GM12892 (cell line): ENCODE results near the gene PLEKHM3. TPM values are rescaled to one million over a fixed set of nuclear protein-coding genes. Genes with fewer than 3 reads are reported as not detected.

Source experiments
- DNase-seq: peaks from one replicate; pipeline ENCODE4 v3.0.0; 2011; ENCODE audit not compliant: insufficient read length
- FAIRE-seq: peaks from 2 replicates; lab custom pipeline; 2011; peaks lifted over from hg19 to GRCh38; lab: Jason Lieb, UNC
- POLR2A ChIP-seq: IDR thresholded peaks from 2 replicates; pipeline ENCODE4 v1.6.1; 2011; ENCODE audit warnings: low read depth, low read length, control low read depth
- POLR2AphosphoS5 ChIP-seq: IDR thresholded peaks from 2 replicates; pipeline ENCODE4 v1.6.1; 2011; ENCODE audit warnings: low read depth, low read length, control low read depth
- TAF1 ChIP-seq: IDR thresholded peaks from 2 replicates; pipeline ENCODE4 v1.6.1; 2011; ENCODE audit warnings: low read depth, mild to moderate bottlenecking, control low read depth, low read length, borderline replicate concordance
- polyA plus RNA-seq: library from polyadenylated mRNA; unstranded; fragments of >200 nt; gene quantifications from one replicate; pipeline ENCODE4 v1.2.1, GENCODE V29; 2012; ENCODE audit warnings: missing spikeins, inconsistent platforms; ENCODE audit not compliant: missing spikeins

The PLEKHM3 gene, protein sequence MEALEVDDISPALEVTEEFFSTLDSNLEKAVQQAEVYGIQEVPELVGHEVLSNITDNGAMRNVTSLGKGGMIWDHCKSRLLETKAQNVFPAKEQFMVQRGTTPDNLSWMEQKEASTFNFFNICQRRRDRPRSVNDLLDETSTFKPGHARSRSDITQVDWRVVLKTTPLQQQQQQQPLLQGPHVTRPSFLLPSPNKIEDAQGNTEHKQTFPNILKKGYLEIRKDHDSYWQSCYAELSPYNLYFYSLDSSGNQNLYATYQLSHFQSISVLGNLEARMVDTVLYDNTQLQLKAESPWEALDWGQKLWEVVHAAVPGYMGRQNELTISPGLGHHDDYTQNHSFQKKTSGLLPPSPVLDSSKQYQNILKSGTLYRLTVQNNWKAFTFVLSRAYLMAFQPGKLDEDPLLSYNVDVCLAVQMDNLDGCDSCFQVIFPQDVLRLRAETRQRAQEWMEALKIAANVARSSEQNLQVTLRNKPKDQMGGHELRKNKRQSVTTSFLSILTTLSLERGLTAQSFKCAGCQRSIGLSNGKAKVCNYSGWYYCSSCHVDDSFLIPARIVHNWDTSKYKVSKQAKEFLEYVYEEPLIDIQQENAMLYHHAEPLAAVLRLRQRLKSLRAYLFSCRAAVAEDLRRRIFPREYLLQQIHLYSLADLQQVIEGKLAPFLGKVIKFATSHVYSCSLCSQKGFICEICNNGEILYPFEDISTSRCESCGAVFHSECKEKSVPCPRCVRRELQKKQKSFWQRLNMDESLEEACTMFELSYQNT
- polyA plus RNA-seq: 2.5 TPM

DNA sequence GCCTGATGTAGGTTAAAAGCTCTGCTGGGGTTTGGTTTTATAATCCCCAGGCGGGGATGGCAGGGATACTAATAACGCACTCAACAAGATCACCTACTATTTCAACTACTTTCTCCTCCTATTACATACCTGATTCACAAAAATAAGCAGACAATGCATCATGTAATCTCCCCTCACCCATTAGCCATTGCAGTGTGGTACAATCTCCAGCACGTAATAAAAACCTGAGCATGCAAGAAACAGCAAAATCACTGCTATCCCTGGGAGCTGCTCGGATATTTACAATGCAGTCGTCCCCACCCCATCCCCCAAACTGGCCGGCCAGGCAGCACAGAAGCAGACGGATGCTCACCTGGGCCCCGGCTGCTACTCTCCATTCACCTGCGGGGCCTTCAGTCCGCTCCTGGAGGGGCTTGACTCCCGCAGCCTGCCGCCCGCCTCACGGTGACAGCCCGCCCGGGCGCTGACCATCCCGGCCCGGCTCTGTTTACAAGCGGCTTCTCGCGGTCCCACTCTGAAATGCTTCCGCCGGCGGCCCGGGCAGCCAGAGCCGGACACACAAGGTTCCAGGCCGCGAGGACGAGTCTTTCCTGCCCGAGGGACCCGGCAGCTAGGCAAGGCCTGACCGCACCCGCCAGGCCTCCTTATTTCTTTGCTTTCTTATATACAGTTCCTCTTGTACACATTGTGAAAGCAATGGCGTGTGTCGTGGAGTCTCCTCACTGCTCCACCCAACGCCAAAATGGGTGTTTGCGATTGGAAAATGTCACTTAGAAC, at the start of gene PLEKHM3:
Gene PLEKHM3, minus strand, starts transcription at position 491 of the 777 bp plus-strand sequence. CDS start 23,888 bp downstream, outside the sequence.
- peak; percentile 76 for FAIRE-seq
- TF ChIP-seq TAF1 (peak; percentile 94), POLR2A (peak; percentile 86), POLR2AphosphoS5 (no peak; the same call in none of the 2 replicates)
- peak; percentile 62 for DNase-seq

DNA sequence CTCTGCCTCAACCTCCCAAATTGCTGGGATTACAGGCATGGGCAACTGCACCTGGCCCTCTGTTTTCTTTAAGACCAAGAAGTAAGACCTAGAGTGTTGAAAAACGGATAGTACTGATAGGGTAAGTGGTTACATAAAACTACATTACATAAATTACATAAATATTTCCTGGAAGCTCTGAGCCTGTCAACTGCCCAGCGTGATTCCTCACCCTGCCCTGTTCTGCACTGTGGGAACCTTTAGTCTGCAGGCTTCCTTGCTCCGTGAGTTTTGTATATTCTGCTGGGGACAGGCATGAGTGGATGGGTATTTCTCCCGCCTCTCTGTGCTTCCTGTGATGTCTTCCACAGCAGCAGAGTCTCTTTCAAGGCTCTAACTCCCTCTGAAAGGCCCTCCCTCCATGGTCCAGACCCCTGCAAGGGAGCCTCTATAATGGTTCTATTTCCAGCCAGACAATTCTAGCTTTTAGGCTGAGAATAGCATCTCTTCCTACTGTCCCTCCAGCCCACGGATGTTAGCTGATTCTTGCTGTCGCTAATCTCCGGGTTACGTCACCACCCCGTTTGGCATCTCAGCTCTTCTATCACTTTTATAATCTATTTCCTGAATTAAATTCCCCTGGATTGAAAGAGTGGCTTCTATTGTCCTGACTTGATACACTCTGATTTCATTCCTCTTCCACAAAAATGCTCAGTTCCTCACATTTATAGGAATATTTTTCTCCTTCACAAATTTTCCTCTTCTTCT, 49.5 kb upstream of the PLEKHM3 start:
- FAIRE-seq: no peak
- TF ChIP-seq TAF1 (no peak), POLR2A (no peak), POLR2AphosphoS5 (no peak)
- no peak for DNase-seq

DNA sequence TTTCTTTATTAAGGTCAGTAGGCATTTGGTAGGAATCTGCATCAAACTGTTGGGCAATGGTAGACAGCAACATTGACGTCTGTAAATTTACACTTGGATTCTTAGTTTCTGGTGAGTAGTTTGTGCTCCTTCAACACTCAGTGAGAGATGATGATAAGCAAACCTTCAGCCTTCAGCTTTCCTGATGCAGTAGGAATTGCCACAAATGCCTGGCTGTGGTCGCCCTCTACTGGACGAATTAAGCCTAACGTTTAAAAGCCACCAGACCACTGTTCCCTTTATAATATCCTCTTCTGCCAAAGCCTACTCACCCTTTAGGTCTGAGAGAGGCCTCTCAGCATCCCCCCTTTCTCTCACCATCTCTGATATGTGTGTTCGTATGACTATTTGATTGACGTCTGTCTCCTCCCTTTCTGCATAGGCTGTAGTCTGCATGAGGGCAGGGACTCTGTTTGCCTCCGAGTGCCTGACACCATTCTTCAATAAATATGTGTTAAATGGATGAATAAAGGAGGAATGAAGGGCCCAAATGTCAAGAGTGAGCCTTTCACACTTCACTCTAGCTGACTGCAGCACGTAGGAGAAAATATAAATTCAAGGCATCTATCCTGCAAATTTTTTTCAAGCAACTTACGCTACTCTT, 47.0 kb upstream of the PLEKHM3 start:
- FAIRE-seq (peak; percentile 84), DNase-seq (peak; percentile 20)
- TF ChIP-seq POLR2A (no peak), TAF1 (no peak), POLR2AphosphoS5 (no peak)

DNA sequence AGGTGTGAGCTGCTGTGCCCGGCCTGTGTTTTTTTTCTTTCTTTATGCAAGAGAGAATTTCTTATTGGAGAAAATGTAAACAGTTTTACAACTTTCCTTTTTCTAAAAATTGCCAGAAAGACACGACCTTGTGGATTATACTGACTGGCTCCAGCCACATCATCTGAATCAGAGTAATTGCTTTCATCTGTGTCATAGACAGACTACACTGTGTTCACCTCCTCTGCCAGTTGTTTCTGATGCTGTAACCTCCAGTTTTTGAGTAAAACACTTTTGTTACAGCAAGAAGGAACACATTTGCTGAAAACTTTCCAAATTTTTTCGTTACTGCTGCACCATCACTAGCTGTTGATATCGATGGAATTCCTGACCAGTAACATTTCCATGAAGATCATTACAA, 43.9 kb upstream of the PLEKHM3 start:
- no peak for DNase-seq
- no peak for FAIRE-seq
- no peak for TF ChIP-seq POLR2A
- no peak for TF ChIP-seq TAF1
- no peak for TF ChIP-seq POLR2AphosphoS5

DNA sequence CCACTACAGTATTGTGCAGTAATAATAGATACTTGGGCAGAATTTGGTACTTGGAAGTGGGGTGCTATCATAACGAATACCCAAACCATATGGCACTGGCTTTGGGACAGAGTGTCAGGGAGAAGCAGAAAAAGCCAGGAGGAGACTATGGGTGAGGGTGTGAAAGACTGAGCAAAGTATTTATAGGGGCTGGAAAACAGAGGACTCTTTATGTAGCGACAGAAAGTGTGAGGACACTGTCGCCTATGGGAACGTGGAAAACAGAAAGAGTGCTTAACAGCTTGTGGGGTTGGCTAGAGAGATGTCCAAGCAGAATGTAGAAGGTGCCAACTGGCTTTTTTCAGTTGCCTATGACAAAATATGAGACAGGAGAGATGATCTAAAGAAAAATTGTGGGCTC, 40.7 kb upstream of the PLEKHM3 start:
- no peak for FAIRE-seq
- TF ChIP-seq POLR2AphosphoS5 (no peak), POLR2A (no peak), TAF1 (no peak)
- DNase-seq: no peak

DNA sequence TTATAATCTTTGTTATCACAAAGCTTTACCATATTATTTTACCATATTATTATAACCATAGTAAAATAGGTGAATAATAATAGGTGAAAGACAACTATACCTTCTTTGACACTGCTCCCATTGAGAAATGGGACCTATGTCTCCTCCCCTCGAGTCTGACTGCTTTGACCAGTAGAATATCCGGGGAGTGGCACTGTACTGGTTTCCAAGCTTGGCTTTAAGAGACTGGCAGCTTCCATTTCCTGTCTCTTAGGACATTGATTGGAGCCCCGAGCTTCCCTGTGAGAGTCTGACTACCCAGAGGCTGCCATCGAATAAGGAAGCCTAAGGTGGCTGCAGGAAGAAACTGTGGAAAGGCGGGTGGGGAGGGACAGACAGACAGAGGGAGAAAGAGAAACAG, 40.1 kb upstream of the PLEKHM3 start:
- DNase-seq (no peak), FAIRE-seq (no peak)
- TF ChIP-seq POLR2AphosphoS5: no peak
- TF ChIP-seq TAF1: no peak
- TF ChIP-seq POLR2A: no peak

DNA sequence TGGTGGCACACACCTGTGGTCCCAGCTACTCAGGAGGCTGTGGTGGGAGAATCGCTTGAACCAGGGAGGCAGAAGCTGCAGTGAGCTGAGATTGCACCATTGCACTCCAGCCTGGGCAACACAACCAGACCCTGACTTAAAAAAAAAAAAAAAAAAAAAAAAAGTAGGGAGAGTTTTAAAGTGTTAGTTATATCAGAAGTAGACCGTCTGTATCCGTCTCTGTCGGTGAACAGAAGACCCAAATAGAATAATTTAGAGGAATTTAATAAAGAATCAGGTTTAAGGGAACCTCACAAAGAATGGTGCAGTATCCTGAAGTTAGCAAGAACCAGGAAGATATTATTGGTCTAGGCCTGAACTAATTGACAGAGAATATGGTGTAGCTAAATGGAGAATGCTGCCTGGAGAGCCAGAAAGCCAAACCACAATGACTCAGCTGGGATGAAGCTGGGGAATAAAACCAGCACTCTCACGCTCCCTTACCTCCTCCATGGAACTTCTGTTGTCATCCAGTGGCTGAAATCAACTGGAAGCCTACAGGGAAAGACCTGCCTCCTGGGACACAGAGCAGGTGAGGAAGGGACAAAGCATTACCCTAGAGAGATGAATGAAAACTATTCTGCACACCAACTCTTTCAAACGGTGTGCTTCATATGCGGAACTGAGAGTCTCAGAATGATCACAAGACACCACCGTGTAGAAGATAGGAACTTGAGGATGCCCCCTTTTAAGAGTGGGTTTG, 39.1 kb upstream of the PLEKHM3 start:
- no peak for TF ChIP-seq POLR2AphosphoS5
- TF ChIP-seq TAF1: no peak
- TF ChIP-seq POLR2A: no peak
- no peak for DNase-seq
- peak; percentile 85 for FAIRE-seq

DNA sequence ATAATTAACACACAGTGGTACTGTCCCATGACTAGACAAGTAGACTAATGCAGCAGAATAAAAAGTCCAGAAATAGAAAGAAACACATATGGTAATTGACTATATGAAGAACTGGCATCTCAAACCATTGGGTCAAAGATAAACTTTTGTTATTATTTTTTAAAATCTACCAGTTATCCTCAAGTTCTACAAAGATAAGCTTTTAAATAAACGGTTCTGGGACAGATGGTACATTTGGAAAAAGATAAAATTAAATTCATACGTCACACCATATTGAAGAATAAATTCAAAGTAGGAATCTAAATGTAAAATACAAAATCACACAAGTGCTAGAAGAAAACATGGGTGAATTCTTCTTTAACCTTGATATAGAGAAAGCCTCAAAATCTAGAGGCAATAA, 37.6 kb upstream of the PLEKHM3 start:
- no peak for FAIRE-seq
- DNase-seq: no peak
- TF ChIP-seq TAF1 (no peak), POLR2AphosphoS5 (no peak), POLR2A (no peak)

DNA sequence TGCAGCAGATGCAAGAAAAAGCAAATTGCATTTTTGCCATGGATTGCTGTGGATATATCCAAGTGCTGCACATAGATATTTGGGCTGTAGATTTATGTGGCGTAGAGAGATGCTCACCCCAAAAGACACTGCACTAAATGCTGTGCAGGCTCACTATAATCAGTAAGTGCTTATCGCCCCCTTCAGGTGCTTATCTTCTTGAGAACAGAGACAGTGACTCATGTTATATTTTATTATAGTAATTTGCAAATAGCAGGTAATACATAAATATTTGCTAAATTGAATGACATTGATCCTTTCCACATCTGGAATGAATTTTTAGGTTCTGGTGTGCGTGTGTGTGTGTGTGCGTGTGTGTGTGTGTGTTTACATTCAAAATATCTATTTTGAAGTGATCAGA, 36.8 kb upstream of the PLEKHM3 start:
- TF ChIP-seq POLR2AphosphoS5 (no peak), POLR2A (no peak), TAF1 (no peak)
- FAIRE-seq: peak; percentile 24
- DNase-seq: no peak

DNA sequence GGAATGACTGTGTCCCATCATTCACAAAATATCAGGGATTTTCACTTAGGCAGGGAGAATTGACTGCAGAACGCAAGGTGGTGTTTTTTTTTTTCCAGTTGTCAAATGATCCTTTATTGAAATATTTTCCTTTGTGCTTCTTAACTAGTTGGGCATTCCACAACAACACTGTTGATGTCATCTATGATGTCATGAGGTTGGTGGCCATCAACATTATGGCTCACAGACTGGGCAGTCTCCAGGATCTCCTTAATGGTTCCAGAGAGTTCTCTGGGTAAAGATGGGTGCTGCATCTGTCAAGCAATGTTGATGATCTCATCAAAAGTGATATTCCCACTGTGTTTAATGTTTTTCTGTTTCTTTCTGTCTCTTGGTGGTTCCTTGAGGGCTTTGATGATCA, 31.8 kb upstream of the PLEKHM3 start:
- DNase-seq: no peak
- TF ChIP-seq POLR2A (no peak), TAF1 (no peak), POLR2AphosphoS5 (no peak)
- FAIRE-seq: no peak
